HepG2 (cell line): Measurements from ENCODE around the gene KCNJ5. TPM values are rescaled to one million over a fixed set of nuclear protein-coding genes. Genes with fewer than 3 reads are reported as not detected.

Experiments used
- ATAC-seq: fragments of 200-7000 bp; cut with Tn5 transposase; 3 replicates; pipeline ENCODE4 v1.9.1; 2020; ENCODE audit warnings: mild to moderate bottlenecking, moderate library complexity
- BruUV-seq: library from RNA; stranded (reverse); fragments of 400-500 nt; replicated peaks from 2 replicates; lab custom pipeline; 2021; lab: Mats Ljungman, UMichigan
- CTCF ChIA-PET: fragments of 300-600 bp; formaldehyde crosslinking; extraction: SDS; loops from one replicate; lab custom pipeline; 2021; ENCODE audit warnings: low total read pairs, inconsistent platforms, low intra/inter-chr PET ratio; lab: Yijun Ruan, JAX
- POLR2A ChIA-PET: fragments of 350-600 bp; sonication (Branson Sonifier 250); formaldehyde crosslinking; loops from one replicate; lab custom pipeline; 2020; ENCODE audit warnings: antibody characterized with exemption, inconsistent platforms; lab: Yijun Ruan, JAX
- DNase-seq: peaks from one replicate; pipeline ENCODE4 v3.0.0-alpha.2; 2015; ENCODE audit warnings: low spot score
- FAIRE-seq: peaks from 3 replicates; lab custom pipeline; 2011; peaks lifted over from hg19 to GRCh38; lab: Jason Lieb, UNC
- H2AFZ ChIP-seq: one replicate; pipeline ENCODE4 v1.6.1; 2011; ENCODE audit warnings: low read length, inconsistent platforms
- H3K27ac ChIP-seq: fragments of 300-600 bp; 3 replicates; pipeline ENCODE4 v1.8.0; 2011; ENCODE audit warnings: mixed run types, mild to moderate bottlenecking, mixed read lengths, low read length, inconsistent platforms; ENCODE audit not compliant: insufficient read depth; ENCODE audit errors: extremely low read length
- H3K27me3 ChIP-seq, 2 experiments: fragments of 200-600 bp in 1 of 2; 2 replicates in 1 of 2; 3 replicates in 1 of 2; pipeline versions ENCODE4 v1.6.0 to v1.8.0; 2011; ENCODE audit warnings: low read length in 2 of 2, mild to moderate bottlenecking in 2 of 2, moderate library complexity in 2 of 2, inconsistent platforms in 1 of 2; ENCODE audit not compliant: insufficient read depth in 2 of 2, control insufficient read depth in 1 of 2
- H3K36me3 ChIP-seq, 2 experiments: fragments of 200-600 bp in 1 of 2; replicated peaks in 1 of 2; 2 replicates in 1 of 2; 3 replicates in 1 of 2; pipeline versions ENCODE4 v1.5.1 to v1.8.0; 2011; ENCODE audit warnings: low read length in 2 of 2, inconsistent platforms in 1 of 2; ENCODE audit not compliant: insufficient read depth in 2 of 2, control insufficient read depth in 1 of 2
- H3K4me1 ChIP-seq: 2 replicates; pipeline ENCODE4 v1.5.1; 2012; ENCODE audit warnings: low read length, inconsistent platforms; ENCODE audit not compliant: insufficient read depth
- H3K4me2 ChIP-seq: 2 replicates; pipeline ENCODE4 v1.6.0; 2011; ENCODE audit warnings: low read depth, low read length, inconsistent platforms
- H3K4me3 ChIP-seq, 3 experiments: fragments of 200-600 bp in 1 of 3; sonication (generic), shearing (Covaris generic) in 1 of 3; replicated peaks in 1 of 3; 2 replicates each; pipeline ENCODE4 v1.5.1; 2011 to 2016; ENCODE audit warnings: low read length in 3 of 3, inconsistent platforms in 2 of 3, low read depth in 2 of 3, mild to moderate bottlenecking in 2 of 3, control low read depth in 1 of 3, mixed read lengths in 1 of 3; ENCODE audit not compliant: insufficient read depth in 1 of 3
- H3K79me2 ChIP-seq: one replicate; pipeline ENCODE4 v1.6.1; 2011; ENCODE audit warnings: low read length, inconsistent platforms; ENCODE audit not compliant: insufficient read depth
- H3K9ac ChIP-seq: 2 replicates; pipeline ENCODE4 v1.6.0; 2011; ENCODE audit warnings: mild to moderate bottlenecking, low read depth, low read length, inconsistent platforms; ENCODE audit not compliant: insufficient read depth
- H3K9me3 ChIP-seq: 2 replicates; pipeline ENCODE4 v1.5.1; 2012; ENCODE audit warnings: mild to moderate bottlenecking, low read length
- H4K20me1 ChIP-seq: 2 replicates; pipeline ENCODE4 v1.6.0; 2011; ENCODE audit warnings: inconsistent platforms, mild to moderate bottlenecking, low read length, moderate library complexity; ENCODE audit not compliant: insufficient read depth
- BORCS8-MEF2B ChIP-seq: sonication (generic); formaldehyde crosslinking; IDR thresholded peaks from 2 replicates; pipeline ENCODE4 v1.8.0; 2022; ENCODE audit warnings: mild to moderate bottlenecking, missing genetic modification reagents
- CEBPB ChIP-seq: IDR thresholded peaks from 2 replicates; pipeline ENCODE4 v1.6.1; 2011; ENCODE audit warnings: low read depth, low read length, improper control_type of control experiment, borderline replicate concordance
- CEBPG ChIP-seq: IDR thresholded peaks from 2 replicates; pipeline ENCODE4 v1.6.1; 2016
- ELF1 ChIP-seq: sonication (generic); formaldehyde crosslinking; IDR thresholded peaks from 2 replicates; pipeline ENCODE4 v1.4.0; 2020; ENCODE audit warnings: missing genetic modification reagents
- FOXO1 ChIP-seq: sonication (generic); formaldehyde crosslinking; IDR thresholded peaks from 2 replicates; pipeline ENCODE4 v1.4.0; 2020; ENCODE audit warnings: missing genetic modification reagents
- GTF3A ChIP-seq: sonication (generic); formaldehyde crosslinking; conservative IDR thresholded peaks from 2 replicates; pipeline ENCODE4 v1.4.0; 2020; ENCODE audit warnings: mild to moderate bottlenecking, missing genetic modification reagents
- HOXA7 ChIP-seq: sonication (generic); formaldehyde crosslinking; IDR thresholded peaks from 2 replicates; pipeline ENCODE4 v1.8.1; 2022; ENCODE audit warnings: mild to moderate bottlenecking, missing genetic modification reagents, moderate library complexity
- KLF16 ChIP-seq, 2 experiments: sonication (generic) in 1 of 2; formaldehyde crosslinking in 1 of 2; IDR thresholded peaks; 2 replicates each; pipeline versions ENCODE4 v1.6.1 to v1.8.0; 2016 to 2023; ENCODE audit warnings: missing genetic modification reagents in 2 of 2, missing compliant biosample characterization in 1 of 2
- ZNF562 ChIP-seq: sonication (generic); formaldehyde crosslinking; IDR thresholded peaks from 2 replicates; pipeline ENCODE4 v1.8.0; 2022; ENCODE audit warnings: missing genetic modification reagents, borderline replicate concordance
- ZNF891 ChIP-seq: sonication (generic); formaldehyde crosslinking; IDR thresholded peaks from 2 replicates; pipeline ENCODE4 v1.5.0; 2020; ENCODE audit warnings: mild to moderate bottlenecking, missing genetic modification reagents
- ZSCAN21 ChIP-seq: sonication (generic); formaldehyde crosslinking; IDR thresholded peaks from 2 replicates; pipeline ENCODE4 v1.8.0; 2022; ENCODE audit warnings: mild to moderate bottlenecking, missing genetic modification reagents, moderate library complexity, borderline replicate concordance
- ZZZ3 ChIP-seq: sonication (generic); formaldehyde crosslinking; IDR thresholded peaks from 2 replicates; pipeline ENCODE4 v1.4.0; 2020; ENCODE audit warnings: missing genetic modification reagents, mild to moderate bottlenecking, borderline replicate concordance
- WGBS: methylation state at CpG from one replicate; pipeline ENCODE4 v1.1.6; 2017; ENCODE audit warnings: low lambda C conversion rate; 5-methylcytosine and 5-hydroxymethylcytosine counted together
- in situ Hi-C: cut with HindIII; loops from 2 replicates; pipeline ENCODE4 v1.10.0; 2017; ENCODE audit warnings: low pct_unique_long_range_greater_than_20kb; ENCODE audit not compliant: extremely low pct_ligation_motif_present
- intact Hi-C: fragments of 100-400 bp; cut with micrococcal nuclease; formaldehyde crosslinking; loops from one replicate; pipeline ENCODE4 v1.10.0; 2022; ENCODE audit not compliant: unreplicated experiment
- polyA plus RNA-seq, 8 experiments: library from polyadenylated mRNA; depleted of rRNA in 3 of 8; stranded (reverse) in 7 of 8; unstranded in 1 of 8; fragments of >200 nt; fragmentation: Illumina TruSeq in 4 of 8; extraction: Trizol in 4 of 8; gene quantifications; 2 replicates each; pipeline versions ENCODE4 v1.2.1 to v1.2.3, GENCODE V29; 2011 to 2016; ENCODE audit warnings: low read depth in 4 of 8, missing spikeins in 1 of 8, mixed read lengths in 1 of 8; ENCODE audit not compliant: insufficient read depth in 1 of 8
- total RNA-seq, 5 experiments: library from RNA; depleted of rRNA; stranded (reverse); fragments of >200 nt; fragmentation: Illumina TruSeq; extraction: Trizol; gene quantifications; 2 replicates each; pipeline ENCODE4 v1.2.3, GENCODE V29; 2016; ENCODE audit warnings: low read depth in 1 of 5
- TF ChIP-seq, protein P1 (sequence below): sonication (generic); formaldehyde crosslinking; IDR thresholded peaks from 2 replicates; pipeline ENCODE4 v1.8.1; 2023; ENCODE audit warnings: mild to moderate bottlenecking, missing genetic modification reagents
- TF ChIP-seq, protein P2 (sequence below): sonication (generic); formaldehyde crosslinking; IDR thresholded peaks from 2 replicates; pipeline ENCODE4 v1.4.0; 2020; ENCODE audit warnings: low read depth, missing genetic modification reagents
- TF ChIP-seq, protein P3 (sequence below): sonication (generic); IDR thresholded peaks from 2 replicates; pipeline ENCODE4 v1.6.1; 2016; ENCODE audit warnings: low read depth, borderline replicate concordance
- TF ChIP-seq, protein P4 (sequence below): sonication (generic); formaldehyde crosslinking; IDR thresholded peaks from 2 replicates; pipeline ENCODE4 v1.4.0; 2020; ENCODE audit warnings: missing genetic modification reagents
- TF ChIP-seq, protein P5 (sequence below): fragments of 450-650 bp; IDR thresholded peaks from 2 replicates; pipeline ENCODE4 v1.6.1; 2016

KCNJ5 gene
- total and polyA plus RNA-seq, 2 of the 13 experiments (the other 11 are each of a cell fraction or from before 2014, with no cell fraction given): not detected

DNA sequence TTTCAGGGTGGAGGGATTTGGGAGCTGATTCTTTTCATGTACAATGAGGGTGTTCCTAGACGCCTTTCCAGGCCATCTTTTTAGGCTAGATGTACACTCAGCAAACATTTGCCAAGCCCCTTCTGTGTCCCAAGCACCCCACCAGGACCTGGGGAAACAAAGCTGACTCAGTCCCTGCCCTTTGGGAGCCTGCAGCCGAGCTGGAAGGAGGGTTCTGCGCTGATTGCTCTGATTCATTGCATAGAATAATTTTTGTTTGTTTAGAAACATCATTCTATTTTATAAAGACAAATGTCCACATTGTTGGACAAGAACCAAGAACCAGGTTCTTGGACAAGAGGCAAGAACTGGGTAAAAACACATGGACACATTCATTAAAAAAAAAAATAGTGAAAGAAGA, 34.8 kb downstream of the KCNJ5 start:
- ChIA-PET CTCF (no interaction called here), POLR2A (no interaction called here)
- Histone ChIP-seq H3K9me3 (no peaks in the 10 kb centered on the region), H3K4me3 (no peak overlapping the region), H2AFZ (no peak overlapping the region), H3K79me2 (no peaks in the 10 kb centered on the region), H3K9ac (no peak overlapping the region), H3K27me3 (peaks cover 1 to 44% of the 10 kb centered on the region in 2 experiments), H3K36me3 (no peaks in the 10 kb centered on the region), H3K4me1 (no peaks in the 10 kb centered on the region), H4K20me1 (no peaks in the 10 kb centered on the region), H3K4me2 (no peak overlapping the region), H3K27ac (no peak overlapping the region)
- FAIRE-seq (no peak), DNase-seq (no peak), ATAC-seq (no peak)
- no TSS peak for BruUV-seq
- intact Hi-C loops: no loop called here
- in situ Hi-C loops: no loop called here
- 5% methylated on average over 3 of the region's 3 CpGs for WGBS
- TF ChIP-seq CEBPB (no peak), GTF3A (CRISPR knock-in tag) (no peak), HOXA7 (CRISPR knock-in tag) (no peak), ZZZ3 (no peak), KLF16 (CRISPR knock-in tag; IDR thresholded peaks at IDR 0.05) (no peak), BORCS8-MEF2B (CRISPR knock-in tag) (no peak), ZSCAN21 (CRISPR knock-in tag) (no peak), ELF1 (no peak), ZNF562 (CRISPR knock-in tag) (no peak), FOXO1 (CRISPR knock-in tag) (no peak), ZNF891 (CRISPR knock-in tag) (no peak), CEBPG (no peak)
- TF ChIP-seq, protein P1, sequence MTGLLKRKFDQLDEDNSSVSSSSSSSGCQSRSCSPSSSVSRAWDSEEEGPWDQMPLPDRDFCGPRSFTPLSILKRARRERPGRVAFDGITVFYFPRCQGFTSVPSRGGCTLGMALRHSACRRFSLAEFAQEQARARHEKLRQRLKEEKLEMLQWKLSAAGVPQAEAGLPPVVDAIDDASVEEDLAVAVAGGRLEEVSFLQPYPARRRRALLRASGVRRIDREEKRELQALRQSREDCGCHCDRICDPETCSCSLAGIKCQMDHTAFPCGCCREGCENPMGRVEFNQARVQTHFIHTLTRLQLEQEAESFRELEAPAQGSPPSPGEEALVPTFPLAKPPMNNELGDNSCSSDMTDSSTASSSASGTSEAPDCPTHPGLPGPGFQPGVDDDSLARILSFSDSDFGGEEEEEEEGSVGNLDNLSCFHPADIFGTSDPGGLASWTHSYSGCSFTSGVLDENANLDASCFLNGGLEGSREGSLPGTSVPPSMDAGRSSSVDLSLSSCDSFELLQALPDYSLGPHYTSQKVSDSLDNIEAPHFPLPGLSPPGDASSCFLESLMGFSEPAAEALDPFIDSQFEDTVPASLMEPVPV: no peak
- TF ChIP-seq, protein P2, sequence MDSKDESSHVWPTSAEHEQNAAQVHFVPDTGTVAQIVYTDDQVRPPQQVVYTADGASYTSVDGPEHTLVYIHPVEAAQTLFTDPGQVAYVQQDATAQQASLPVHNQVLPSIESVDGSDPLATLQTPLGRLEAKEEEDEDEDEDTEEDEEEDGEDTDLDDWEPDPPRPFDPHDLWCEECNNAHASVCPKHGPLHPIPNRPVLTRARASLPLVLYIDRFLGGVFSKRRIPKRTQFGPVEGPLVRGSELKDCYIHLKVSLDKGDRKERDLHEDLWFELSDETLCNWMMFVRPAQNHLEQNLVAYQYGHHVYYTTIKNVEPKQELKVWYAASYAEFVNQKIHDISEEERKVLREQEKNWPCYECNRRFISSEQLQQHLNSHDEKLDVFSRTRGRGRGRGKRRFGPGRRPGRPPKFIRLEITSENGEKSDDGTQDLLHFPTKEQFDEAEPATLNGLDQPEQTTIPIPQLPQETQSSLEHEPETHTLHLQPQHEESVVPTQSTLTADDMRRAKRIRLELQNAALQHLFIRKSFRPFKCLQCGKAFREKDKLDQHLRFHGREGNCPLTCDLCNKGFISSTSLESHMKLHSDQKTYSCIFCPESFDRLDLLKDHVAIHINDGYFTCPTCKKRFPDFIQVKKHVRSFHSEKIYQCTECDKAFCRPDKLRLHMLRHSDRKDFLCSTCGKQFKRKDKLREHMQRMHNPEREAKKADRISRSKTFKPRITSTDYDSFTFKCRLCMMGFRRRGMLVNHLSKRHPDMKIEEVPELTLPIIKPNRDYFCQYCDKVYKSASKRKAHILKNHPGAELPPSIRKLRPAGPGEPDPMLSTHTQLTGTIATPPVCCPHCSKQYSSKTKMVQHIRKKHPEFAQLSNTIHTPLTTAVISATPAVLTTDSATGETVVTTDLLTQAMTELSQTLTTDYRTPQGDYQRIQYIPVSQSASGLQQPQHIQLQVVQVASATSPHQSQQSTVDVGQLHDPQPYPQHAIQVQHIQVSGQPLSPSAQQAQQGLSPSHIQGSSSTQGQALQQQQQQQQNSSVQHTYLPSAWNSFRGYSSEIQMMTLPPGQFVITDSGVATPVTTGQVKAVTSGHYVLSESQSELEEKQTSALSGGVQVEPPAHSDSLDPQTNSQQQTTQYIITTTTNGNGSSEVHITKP (CRISPR knock-in tag): no peak
- TF ChIP-seq, protein P3, sequence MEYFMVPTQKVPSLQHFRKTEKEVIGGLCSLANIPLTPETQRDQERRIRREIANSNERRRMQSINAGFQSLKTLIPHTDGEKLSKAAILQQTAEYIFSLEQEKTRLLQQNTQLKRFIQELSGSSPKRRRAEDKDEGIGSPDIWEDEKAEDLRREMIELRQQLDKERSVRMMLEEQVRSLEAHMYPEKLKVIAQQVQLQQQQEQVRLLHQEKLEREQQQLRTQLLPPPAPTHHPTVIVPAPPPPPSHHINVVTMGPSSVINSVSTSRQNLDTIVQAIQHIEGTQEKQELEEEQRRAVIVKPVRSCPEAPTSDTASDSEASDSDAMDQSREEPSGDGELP: no peak
- TF ChIP-seq, protein P4, sequence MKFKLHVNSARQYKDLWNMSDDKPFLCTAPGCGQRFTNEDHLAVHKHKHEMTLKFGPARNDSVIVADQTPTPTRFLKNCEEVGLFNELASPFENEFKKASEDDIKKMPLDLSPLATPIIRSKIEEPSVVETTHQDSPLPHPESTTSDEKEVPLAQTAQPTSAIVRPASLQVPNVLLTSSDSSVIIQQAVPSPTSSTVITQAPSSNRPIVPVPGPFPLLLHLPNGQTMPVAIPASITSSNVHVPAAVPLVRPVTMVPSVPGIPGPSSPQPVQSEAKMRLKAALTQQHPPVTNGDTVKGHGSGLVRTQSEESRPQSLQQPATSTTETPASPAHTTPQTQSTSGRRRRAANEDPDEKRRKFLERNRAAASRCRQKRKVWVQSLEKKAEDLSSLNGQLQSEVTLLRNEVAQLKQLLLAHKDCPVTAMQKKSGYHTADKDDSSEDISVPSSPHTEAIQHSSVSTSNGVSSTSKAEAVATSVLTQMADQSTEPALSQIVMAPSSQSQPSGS (CRISPR knock-in tag): no peak
- TF ChIP-seq, protein P5, sequence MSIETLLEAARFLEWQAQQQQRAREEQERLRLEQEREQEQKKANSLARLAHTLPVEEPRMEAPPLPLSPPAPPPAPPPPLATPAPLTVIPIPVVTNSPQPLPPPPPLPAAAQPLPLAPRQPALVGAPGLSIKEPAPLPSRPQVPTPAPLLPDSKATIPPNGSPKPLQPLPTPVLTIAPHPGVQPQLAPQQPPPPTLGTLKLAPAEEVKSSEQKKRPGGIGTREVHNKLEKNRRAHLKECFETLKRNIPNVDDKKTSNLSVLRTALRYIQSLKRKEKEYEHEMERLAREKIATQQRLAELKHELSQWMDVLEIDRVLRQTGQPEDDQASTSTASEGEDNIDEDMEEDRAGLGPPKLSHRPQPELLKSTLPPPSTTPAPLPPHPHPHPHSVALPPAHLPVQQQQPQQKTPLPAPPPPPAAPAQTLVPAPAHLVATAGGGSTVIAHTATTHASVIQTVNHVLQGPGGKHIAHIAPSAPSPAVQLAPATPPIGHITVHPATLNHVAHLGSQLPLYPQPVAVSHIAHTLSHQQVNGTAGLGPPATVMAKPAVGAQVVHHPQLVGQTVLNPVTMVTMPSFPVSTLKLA: no peak
